Stimulated activated CD4-positive, alpha-beta T cell treated with anti-CD3 and anti-CD28 coated beads, Interleukin-1b, Interleukin-23, amount 100 ng/mL, for 4 hours (primary cell): Measurements from ENCODE around the gene FAM131A.
A peak's percentile ranks its signal among the peaks of the same experiment; 100 is the strongest.

Source experiments
- DNase-seq, 2 donors: peaks; one replicate each; pipeline ENCODE4 v3.0.0-alpha.2; 2020; ENCODE audit warnings: low read depth in 2 of 2

FAM131A gene

GRCh38 chr3:184377882-184378445 is 40.6 kb downstream of the FAM131A start, which contains the start of gene THPO:
Gene THPO, minus strand, starts transcription at chr3:184378207. Its CDS starts 1,948 bp downstream, at chr3:184376259.
- DNase-seq, result no peak

- no peak for DNase-seq
Observed at GRCh38 chr3:184378651-184379357, 41.4 kb downstream of the FAM131A start.

DNA sequence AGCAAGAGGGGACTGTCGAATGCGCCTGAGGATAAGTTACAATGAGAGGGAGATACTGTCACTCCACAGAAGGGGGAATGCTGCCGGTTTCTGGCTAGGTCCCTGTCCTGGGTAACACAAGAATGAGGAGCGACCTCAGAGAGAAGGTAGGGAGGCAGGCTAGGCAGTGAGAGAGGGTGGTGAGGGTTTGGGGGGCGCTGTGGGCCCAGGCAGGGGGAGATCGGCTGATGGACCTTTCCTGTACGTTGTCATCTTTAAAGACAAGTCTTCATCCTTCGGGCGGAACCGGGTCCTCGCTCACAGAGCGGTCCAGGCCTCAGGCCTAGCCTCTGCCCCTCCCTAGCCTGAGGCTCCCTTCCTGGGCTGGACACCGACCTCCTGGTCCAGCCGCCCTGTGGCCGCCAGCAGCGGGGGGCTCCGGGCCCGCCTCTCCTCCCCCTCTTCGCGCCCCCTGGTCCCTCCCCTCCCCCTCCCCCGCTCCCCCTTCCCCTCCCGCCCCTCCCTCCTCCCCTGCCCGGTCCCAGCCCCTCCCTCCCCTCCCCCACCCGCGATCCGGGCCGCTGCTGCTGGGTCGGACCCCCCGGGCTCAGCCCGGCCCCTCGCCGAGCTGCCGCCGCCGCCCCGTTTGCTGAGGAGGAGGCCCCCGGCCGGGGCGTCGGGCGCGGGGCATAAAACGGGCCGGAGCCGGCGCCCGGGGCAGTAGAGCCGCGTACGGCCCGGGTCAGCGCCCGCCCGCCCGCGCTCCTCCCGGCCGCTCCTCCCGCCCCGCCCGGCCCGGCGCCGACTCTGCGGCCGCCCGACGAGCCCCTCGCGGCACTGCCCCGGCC is 42.2 kb downstream of the FAM131A start, which contains the start of gene CHRD:
CHRD (plus strand) TSS at position 697 of the 827 bp plus-strand sequence. CDS start 265 bp downstream, outside the sequence.
- DNase-seq, result no peak

DNA sequence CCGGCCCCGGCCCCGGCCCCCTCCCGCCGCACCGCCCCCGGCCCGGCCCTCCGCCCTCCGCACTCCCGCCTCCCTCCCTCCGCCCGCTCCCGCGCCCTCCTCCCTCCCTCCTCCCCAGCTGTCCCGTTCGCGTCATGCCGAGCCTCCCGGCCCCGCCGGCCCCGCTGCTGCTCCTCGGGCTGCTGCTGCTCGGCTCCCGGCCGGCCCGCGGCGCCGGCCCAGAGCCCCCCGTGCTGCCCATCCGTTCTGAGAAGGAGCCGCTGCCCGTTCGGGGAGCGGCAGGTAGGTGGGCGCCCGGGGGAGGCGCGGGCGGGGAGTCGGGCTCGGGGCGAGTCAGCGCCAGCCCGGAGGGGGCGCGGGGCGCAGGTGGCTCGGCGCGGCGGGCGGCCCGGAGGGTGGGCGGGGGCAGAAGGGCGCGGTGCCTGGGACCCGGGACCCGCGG is 42.8 kb downstream of the FAM131A start:
- peak in 1 of 2 donors; percentile 32 for DNase-seq

GRCh38 chr3:184380627-184381260 is 43.3 kb downstream of the FAM131A start:
- peak in 1 of 2 donors; percentile 19 for DNase-seq

- DNase-seq, result no peak
Observed at GRCh38 chr3:184381261-184382224, 44.1 kb downstream of the FAM131A start.

- no peak for DNase-seq
Observed at GRCh38 chr3:184382326-184383032, 45.1 kb downstream of the FAM131A start.

- DNase-seq, result no peak
Observed at GRCh38 chr3:184383033-184383740, 45.8 kb downstream of the FAM131A start.

DNA sequence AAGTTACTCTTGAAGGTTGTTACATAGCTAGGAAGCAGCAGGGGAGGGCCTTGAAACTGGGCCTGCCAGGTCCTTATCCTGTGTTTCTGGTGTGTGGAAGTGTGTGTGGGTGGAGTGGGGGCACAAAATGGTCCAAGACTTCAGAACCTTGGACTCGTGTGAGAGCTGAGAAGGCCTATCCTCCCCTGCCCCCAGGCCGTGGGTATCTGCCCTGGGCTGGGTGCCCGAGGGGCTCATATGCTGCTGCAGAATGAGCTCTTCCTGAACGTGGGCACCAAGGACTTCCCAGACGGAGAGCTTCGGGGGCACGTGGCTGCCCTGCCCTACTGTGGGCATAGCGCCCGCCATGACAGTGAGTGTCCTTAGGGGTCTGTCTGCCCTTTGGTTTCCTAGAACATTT is 46.9 kb downstream of the FAM131A start:
- DNase-seq, result no peak

GRCh38 chr3:184384856-184385422 is 47.5 kb downstream of the FAM131A start:
- no peak for DNase-seq

GRCh38 chr3:184386047-184386806 is 48.8 kb downstream of the FAM131A start:
- DNase-seq, result no peak

- DNase-seq, result no peak
Observed at GRCh38 chr3:184387174-184387714, 49.8 kb downstream of the FAM131A start.

GRCh38 chr3:184388164-184388935 is 51.0 kb downstream of the FAM131A start:
- no peak for DNase-seq

GRCh38 chr3:184388936-184389230 is 51.5 kb downstream of the FAM131A start:
- DNase-seq, result no peak

- DNase-seq, result no peak
Observed at GRCh38 chr3:184389384-184389783, 52.0 kb downstream of the FAM131A start.

- no peak for DNase-seq
Observed at GRCh38 chr3:184389935-184390528, 52.6 kb downstream of the FAM131A start.

- DNase-seq, result no peak
Observed at GRCh38 chr3:184391266-184391665, 53.9 kb downstream of the FAM131A start.
